ENCODE data around the gene TMEM267. TPM values are rescaled to one million over a fixed set of nuclear protein-coding genes. Genes with fewer than 3 reads are reported as not detected.
"Not testable (repeated sequence)": the region's sequence is repeated elsewhere in the genome, so short reads cannot be mapped to it uniquely, and the experiment has no call there.

The TMEM267 gene
- total RNA-seq, 5 donors from 2014 or later (not counting 1 experiment from before 2014, with no cell fraction given) = 10.1 to 19.4 (median 15.9) TPM

- Mint-ChIP-seq H3K4me3 (no peak overlapping the region), H3K4me1 (no peaks in the 10 kb centered on the region), H3K27ac (no peak overlapping the region), H3K9me3 (no peaks in the 10 kb centered on the region), H3K36me3 (no peaks in the 10 kb centered on the region), H3K27me3 (no peaks in the 10 kb centered on the region)
- no peak overlapping the region for H3K27ac ChIP-seq (ENCODE audit: low read length)
- POLR2A ChIA-PET = no interaction called here
- no peaks in the 10 kb centered on the region for H3K9me3 ChIP-seq
- H3K36me3 ChIP-seq (ENCODE audit: control insufficient read depth in 2 of 2, extremely low read depth in 1 of 2, insufficient read depth in 1 of 2, low read length in 1 of 2) = no peaks in the 10 kb centered on the region
- peaks cover 0 to 3% of the 10 kb centered on the region in 2 experiments for H3K27me3 ChIP-seq (replicated peaks in 1 of 2; ENCODE audit: control insufficient read depth in 2 of 2, extremely low read depth in 1 of 2, insufficient read depth in 2 of 2, low read length in 1 of 2)
- ATAC-seq (replicated peaks in 1 of 4) (no peak), DNase-seq (no peak)
- CTCF ChIA-PET = no interaction called here
- no CpG with 5 or more reads among the region's 4 CpGs for WGBS (ENCODE audit: insufficient coverage)
- H3K4me1 ChIP-seq (ENCODE audit: control insufficient read depth in 1 of 2, extremely low read depth in 1 of 2, insufficient read depth in 2 of 2, low read length in 2 of 2) = no peaks in the 10 kb centered on the region
- H3K4me3 ChIP-seq (ENCODE audit: control insufficient read depth in 1 of 2, extremely low read depth in 1 of 2, low read length in 1 of 2) = no peak overlapping the region
Measured at GRCh38 chr5:43427306-43427705, 56.4 kb downstream of the TMEM267 start.

- no peaks in the 10 kb centered on the region for H3K4me1 Mint-ChIP-seq
- no peak overlapping the region for H3K4me3 Mint-ChIP-seq
- CTCF ChIA-PET = interaction anchor here in 1 of 2 donors (0.5 kb wide), 1 partner anchor 22 kb away, joined by 3 read pairs; no protein-coding TSS in a partner anchor
- ATAC-seq (replicated peaks in 1 of 4) (no peak), DNase-seq (no peak)
- no CpG with 5 or more reads among the region's 2 CpGs for WGBS (ENCODE audit: insufficient coverage)
- H3K36me3 Mint-ChIP-seq = no peaks in the 10 kb centered on the region
- Histone ChIP-seq H3K4me3 (ENCODE audit: control insufficient read depth in 1 of 2, extremely low read depth in 1 of 2, low read length in 1 of 2) (no peak overlapping the region), H3K27me3 (replicated peaks in 1 of 2; ENCODE audit: control insufficient read depth in 2 of 2, extremely low read depth in 1 of 2, insufficient read depth in 2 of 2, low read length in 1 of 2) (peaks cover 0 to 6% of the 10 kb centered on the region in 2 experiments), H3K27ac (ENCODE audit: low read length) (no peak overlapping the region), H3K4me1 (ENCODE audit: control insufficient read depth in 1 of 2, extremely low read depth in 1 of 2, insufficient read depth in 2 of 2, low read length in 2 of 2) (no peaks in the 10 kb centered on the region), H3K36me3 (ENCODE audit: control insufficient read depth in 2 of 2, extremely low read depth in 1 of 2, insufficient read depth in 1 of 2, low read length in 1 of 2) (no peaks in the 10 kb centered on the region), H3K9me3 (no peaks in the 10 kb centered on the region)
- POLR2A ChIA-PET = no interaction called here
- no peaks in the 10 kb centered on the region for H3K9me3 Mint-ChIP-seq
- H3K27me3 Mint-ChIP-seq = peaks cover 0 to 1% of the 10 kb centered on the region in 2 donors
- H3K27ac Mint-ChIP-seq = no peak overlapping the region
Measured at GRCh38 chr5:43425983-43426382, 57.7 kb downstream of the TMEM267 start.

- H3K27ac ChIP-seq (ENCODE audit: low read length); H3K4me3 Mint-ChIP-seq; H3K4me1 Mint-ChIP-seq; H3K27ac Mint-ChIP-seq; H3K4me3 ChIP-seq (ENCODE audit: control insufficient read depth in 1 of 2, extremely low read depth in 1 of 2, low read length in 1 of 2); CTCF ChIA-PET; H3K27me3 ChIP-seq (replicated peaks in 1 of 2; ENCODE audit: control insufficient read depth in 2 of 2, extremely low read depth in 1 of 2, insufficient read depth in 2 of 2, low read length in 1 of 2); DNase-seq; H3K36me3 ChIP-seq (ENCODE audit: control insufficient read depth in 2 of 2, extremely low read depth in 1 of 2, insufficient read depth in 1 of 2, low read length in 1 of 2); POLR2A ChIA-PET; H3K9me3 Mint-ChIP-seq; H3K36me3 Mint-ChIP-seq; H3K4me1 ChIP-seq (ENCODE audit: control insufficient read depth in 1 of 2, extremely low read depth in 1 of 2, insufficient read depth in 2 of 2, low read length in 2 of 2); H3K9me3 ChIP-seq; H3K27me3 Mint-ChIP-seq; ATAC-seq (replicated peaks in 1 of 4): not testable (repeated sequence)
- 81% methylated on average over 5 of the region's 6 CpGs for WGBS (ENCODE audit: insufficient coverage)
Measured at GRCh38 chr5:43423086-43423485, 60.6 kb downstream of the TMEM267 start.

- Mint-ChIP-seq H3K4me3 (no peak overlapping the region), H3K27ac (no peak overlapping the region), H3K9me3 (no peaks in the 10 kb centered on the region), H3K4me1 (no peaks in the 10 kb centered on the region), H3K36me3 (no peaks in the 10 kb centered on the region), H3K27me3 (peaks cover 0 to 1% of the 10 kb centered on the region in 2 donors)
- ChIA-PET CTCF (no interaction called here), POLR2A (no interaction called here)
- WGBS (ENCODE audit: insufficient coverage) = no CpG with 5 or more reads among the region's 2 CpGs
- Histone ChIP-seq H3K27ac (ENCODE audit: low read length) (no peak overlapping the region), H3K36me3 (ENCODE audit: control insufficient read depth in 2 of 2, extremely low read depth in 1 of 2, insufficient read depth in 1 of 2, low read length in 1 of 2) (no peaks in the 10 kb centered on the region), H3K27me3 (replicated peaks in 1 of 2; ENCODE audit: control insufficient read depth in 2 of 2, extremely low read depth in 1 of 2, insufficient read depth in 2 of 2, low read length in 1 of 2) (peaks cover 0 to 6% of the 10 kb centered on the region in 2 experiments), H3K9me3 (no peaks in the 10 kb centered on the region), H3K4me1 (ENCODE audit: control insufficient read depth in 1 of 2, extremely low read depth in 1 of 2, insufficient read depth in 2 of 2, low read length in 2 of 2) (no peaks in the 10 kb centered on the region), H3K4me3 (ENCODE audit: control insufficient read depth in 1 of 2, extremely low read depth in 1 of 2, low read length in 1 of 2) (no peak overlapping the region)
- DNase-seq = no peak
- no peak for ATAC-seq (replicated peaks in 1 of 4)
Measured at GRCh38 chr5:43422143-43422542, 61.5 kb downstream of the TMEM267 start.

GRCh38 chr5:43421450-43422133, 62.1 kb downstream of the TMEM267 start:
- H3K27me3 Mint-ChIP-seq = peaks cover 0 to 1% of the 10 kb centered on the region in 2 donors
- H3K36me3 Mint-ChIP-seq = no peaks in the 10 kb centered on the region
- H3K4me1 ChIP-seq (ENCODE audit: control insufficient read depth in 1 of 2, extremely low read depth in 1 of 2, insufficient read depth in 2 of 2, low read length in 2 of 2) = no peaks in the 10 kb centered on the region
- H3K4me1 Mint-ChIP-seq = no peaks in the 10 kb centered on the region
- no peak for ATAC-seq (replicated peaks in 1 of 4)
- DNase-seq = no peak
- no peak overlapping the region for H3K4me3 Mint-ChIP-seq
- H3K27ac ChIP-seq (ENCODE audit: low read length) = no peak overlapping the region
- H3K9me3 Mint-ChIP-seq = no peaks in the 10 kb centered on the region
- 88% methylated on average over 3 of the region's 7 CpGs for WGBS (ENCODE audit: insufficient coverage)
- no peaks in the 10 kb centered on the region for H3K36me3 ChIP-seq (ENCODE audit: control insufficient read depth in 2 of 2, extremely low read depth in 1 of 2, insufficient read depth in 1 of 2, low read length in 1 of 2)
- ChIA-PET CTCF (no interaction called here), POLR2A (interaction anchor here in 1 of 2 donors (0.6 kb wide), 1 partner anchor 54 kb away, joined by 15 read pairs; no protein-coding TSS in a partner anchor)
- H3K27me3 ChIP-seq (replicated peaks in 1 of 2; ENCODE audit: control insufficient read depth in 2 of 2, extremely low read depth in 1 of 2, insufficient read depth in 2 of 2, low read length in 1 of 2) = peaks cover 0 to 6% of the 10 kb centered on the region in 2 experiments
- H3K27ac Mint-ChIP-seq = no peak overlapping the region
- H3K4me3 ChIP-seq (ENCODE audit: control insufficient read depth in 1 of 2, extremely low read depth in 1 of 2, low read length in 1 of 2) = no peak overlapping the region
- no peaks in the 10 kb centered on the region for H3K9me3 ChIP-seq

- no peak overlapping the region for H3K27ac Mint-ChIP-seq
- no peak for DNase-seq
- H3K36me3 ChIP-seq (ENCODE audit: control insufficient read depth in 2 of 2, extremely low read depth in 1 of 2, insufficient read depth in 1 of 2, low read length in 1 of 2) = no peaks in the 10 kb centered on the region
- no peaks in the 10 kb centered on the region for H3K4me1 Mint-ChIP-seq
- H3K36me3 Mint-ChIP-seq = no peaks in the 10 kb centered on the region
- H3K4me1 ChIP-seq (ENCODE audit: control insufficient read depth in 1 of 2, extremely low read depth in 1 of 2, insufficient read depth in 2 of 2, low read length in 2 of 2) = no peaks in the 10 kb centered on the region
- CTCF ChIA-PET = interaction anchor here in 1 of 2 donors (1.3 kb wide), 1 partner anchor 64 kb away, joined by 3 read pairs; the partner anchor contains the start of gene TMEM267
- WGBS (ENCODE audit: insufficient coverage) = 83% methylated on average over 1 of the region's 4 CpGs
- no peak overlapping the region for H3K27ac ChIP-seq (ENCODE audit: low read length)
- POLR2A ChIA-PET = no interaction called here
- H3K4me3 Mint-ChIP-seq = no peak overlapping the region
- H3K9me3 Mint-ChIP-seq = no peaks in the 10 kb centered on the region
- no peak overlapping the region for H3K4me3 ChIP-seq (ENCODE audit: control insufficient read depth in 1 of 2, extremely low read depth in 1 of 2, low read length in 1 of 2)
- ATAC-seq (replicated peaks in 1 of 4) = no peak
- H3K27me3 ChIP-seq (replicated peaks in 1 of 2; ENCODE audit: control insufficient read depth in 2 of 2, extremely low read depth in 1 of 2, insufficient read depth in 2 of 2, low read length in 1 of 2) = peaks cover 0 to 6% of the 10 kb centered on the region in 2 experiments
- no peaks in the 10 kb centered on the region for H3K9me3 ChIP-seq
- H3K27me3 Mint-ChIP-seq = peaks cover 0 to 1% of the 10 kb centered on the region in 2 donors
Measured at GRCh38 chr5:43420241-43420640, 63.4 kb downstream of the TMEM267 start.
